Measurements from ENCODE around the gene CGB7. TPM values are rescaled to one million over a fixed set of nuclear protein-coding genes. Genes with fewer than 3 reads are reported as not detected.
A peak's percentile ranks its signal among the peaks of the same experiment; 100 is the strongest.

Gene CGB7
- total and polyA plus RNA-seq, 9 of the 15 experiments (the other 6 are each of a cell fraction or from before 2014, with no cell fraction given), result not detected

GRCh38 chr19:49056101-49056901, 1.2 kb downstream of the CGB7 start (continued):
- TF ChIP-seq, protein P1, sequence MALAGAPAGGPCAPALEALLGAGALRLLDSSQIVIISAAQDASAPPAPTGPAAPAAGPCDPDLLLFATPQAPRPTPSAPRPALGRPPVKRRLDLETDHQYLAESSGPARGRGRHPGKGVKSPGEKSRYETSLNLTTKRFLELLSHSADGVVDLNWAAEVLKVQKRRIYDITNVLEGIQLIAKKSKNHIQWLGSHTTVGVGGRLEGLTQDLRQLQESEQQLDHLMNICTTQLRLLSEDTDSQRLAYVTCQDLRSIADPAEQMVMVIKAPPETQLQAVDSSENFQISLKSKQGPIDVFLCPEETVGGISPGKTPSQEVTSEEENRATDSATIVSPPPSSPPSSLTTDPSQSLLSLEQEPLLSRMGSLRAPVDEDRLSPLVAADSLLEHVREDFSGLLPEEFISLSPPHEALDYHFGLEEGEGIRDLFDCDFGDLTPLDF (CRISPR knock-in tag; IDR thresholded peaks at IDR 0.05), result no peak
- TF ChIP-seq EP300 (IDR thresholded peaks at IDR 0.05; ENCODE audit: low read length), result no peak
- peak; percentile 86; the same call in 1 of the 2 replicates for TF ChIP-seq KLF13 (tag; IDR thresholded peaks at IDR 0.05; ENCODE audit: borderline replicate concordance, low read depth)
- TF ChIP-seq POU5F1 (IDR thresholded peaks at IDR 0.05; ENCODE audit: borderline replicate concordance, low read depth, low read length, partially characterized antibody), result no peak
- TF ChIP-seq ZZZ3 (IDR thresholded peaks at IDR 0.05), result no peak
- no peak for TF ChIP-seq TAF7 (tag; IDR thresholded peaks at IDR 0.05)
- no peak for TF ChIP-seq SMAD3 (CRISPR knock-in tag; conservative IDR thresholded peaks at IDR 0.05)
- TF ChIP-seq PTBP1 (IDR thresholded peaks at IDR 0.05; ENCODE audit: low read depth, low read length), result no peak
- TF ChIP-seq RBM14 (IDR thresholded peaks at IDR 0.05; ENCODE audit: borderline replicate concordance, insufficient read depth, low read depth, low read length), result no peak
- TF ChIP-seq MNT (conservative IDR thresholded peaks at IDR 0.05), result no peak; a peak in 1 of 4 replicates
- TF ChIP-seq HMGN3 (IDR thresholded peaks at IDR 0.05; ENCODE audit: borderline replicate concordance, extremely low read depth, insufficient read length, low read depth, low read length), result no peak
- TF ChIP-seq KDM1A (IDR thresholded peaks at IDR 0.05), result no peak
- no peak for TF ChIP-seq CBFA2T3 (IDR thresholded peaks at IDR 0.05)
- no peak for TF ChIP-seq TCF15 (CRISPR knock-in tag; IDR thresholded peaks at IDR 0.05)
- TF ChIP-seq FOXJ2 (tag; IDR thresholded peaks at IDR 0.05), result no peak
- TF ChIP-seq LEF1 (IDR thresholded peaks at IDR 0.05), result no peak
- no peak for TF ChIP-seq EP400 (IDR thresholded peaks at IDR 0.05)
- no peak for TF ChIP-seq TAL1 (IDR thresholded peaks at IDR 0.05)
- no peak for TF ChIP-seq ZC3H11A (IDR thresholded peaks at IDR 0.05; ENCODE audit: low read depth, low read length)
- TF ChIP-seq, protein P2, sequence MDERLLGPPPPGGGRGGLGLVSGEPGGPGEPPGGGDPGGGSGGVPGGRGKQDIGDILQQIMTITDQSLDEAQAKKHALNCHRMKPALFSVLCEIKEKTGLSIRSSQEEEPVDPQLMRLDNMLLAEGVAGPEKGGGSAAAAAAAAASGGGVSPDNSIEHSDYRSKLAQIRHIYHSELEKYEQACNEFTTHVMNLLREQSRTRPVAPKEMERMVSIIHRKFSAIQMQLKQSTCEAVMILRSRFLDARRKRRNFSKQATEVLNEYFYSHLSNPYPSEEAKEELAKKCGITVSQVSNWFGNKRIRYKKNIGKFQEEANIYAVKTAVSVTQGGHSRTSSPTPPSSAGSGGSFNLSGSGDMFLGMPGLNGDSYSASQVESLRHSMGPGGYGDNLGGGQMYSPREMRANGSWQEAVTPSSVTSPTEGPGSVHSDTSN (CRISPR knock-in tag; IDR thresholded peaks at IDR 0.05; ENCODE audit: low read depth), result no peak
- TF ChIP-seq, protein P2 (tag; conservative IDR thresholded peaks at IDR 0.05; ENCODE audit: low read depth), result no peak
- no peak for TF ChIP-seq MAFK (IDR thresholded peaks at IDR 0.05; ENCODE audit: low read length)
- no peak for TF ChIP-seq CREB1 (IDR thresholded peaks at IDR 0.05)
- TF ChIP-seq CREB1 (CRISPR knock-in tag; IDR thresholded peaks at IDR 0.05), result no peak
